Activated CD4-positive, alpha-beta T cell treated with anti-CD3 and anti-CD28 coated beads for 1 hour (primary cell): ENCODE data around the gene UTP25.
"Not testable (repeated sequence)": the region's sequence is repeated elsewhere in the genome, so short reads cannot be mapped to it uniquely, and the experiment has no call there.

Source experiments
- DNase-seq: peaks from one replicate; pipeline ENCODE4 v3.0.0-alpha.2; 2020

Gene UTP25

GRCh38 chr1:209899948-209900347 lies 72.2 kb downstream of the UTP25 start:
- DNase-seq: no peak

- DNase-seq: no peak
Measured at GRCh38 chr1:209900734-209901133, 73.0 kb downstream of the UTP25 start.

GRCh38 chr1:209901211-209901610 lies 73.4 kb downstream of the UTP25 start:
- no peak for DNase-seq

- DNase-seq: not testable (repeated sequence)
Measured at GRCh38 chr1:209904774-209905173, 77.0 kb downstream of the UTP25 start.
